Keratinocyte (primary cell): ENCODE measurements around the gene CCR5.

Experiments
- CTCF ChIP-seq, 3 experiments: IDR thresholded peaks in 1 of 3; conservative IDR thresholded peaks in 1 of 3; optimal IDR thresholded peaks in 1 of 3; 2 replicates in 2 of 3; 3 replicates in 1 of 3; pipeline versions ENCODE3 to v1.5.1; 2011; ENCODE audit warnings: low read length in 3 of 3, mild to moderate bottlenecking in 3 of 3, moderate library complexity in 2 of 3, control low read depth in 1 of 3, inconsistent platforms in 1 of 3; ENCODE audit not compliant: insufficient read depth in 2 of 3; ENCODE audit errors: extremely low read depth in 1 of 3
- EZH2 ChIP-seq: IDR thresholded peaks from one replicate; pipeline ENCODE4 v1.6.1; 2012; ENCODE audit warnings: inconsistent platforms, mild to moderate bottlenecking, low read length, moderate library complexity

GRCh38 chr3:46422617-46423016 lies 51.9 kb downstream of the CCR5 start:
- no peak for TF ChIP-seq CTCF (optimal IDR thresholded peaks at IDR 0.05 in 1 of 3, IDR thresholded peaks at IDR 0.05 in 1 of 3, conservative IDR thresholded peaks at IDR 0.05 in 1 of 3; ENCODE audit: extremely low read depth in 1 of 3, insufficient read depth in 2 of 3, low read length in 3 of 3)
- no peak for TF ChIP-seq EZH2
